ENCODE results near the gene RNF2. TPM values are rescaled to one million over a fixed set of nuclear protein-coding genes. Genes with fewer than 3 reads are reported as not detected.

RNF2 gene
- total RNA-seq, 1 donor from 2014 or later: 17.2 TPM

GRCh38 chr1:185080422-185080821, 35.1 kb downstream of the RNF2 start:
- no peak for DNase-seq (ENCODE audit: low spot score)
- intact Hi-C loops (cut with DNase I): no loop called here

- no peak for DNase-seq (ENCODE audit: low spot score)
- intact Hi-C loops (cut with DNase I): no loop called here
Observed at GRCh38 chr1:185083818-185084217, 38.5 kb downstream of the RNF2 start.

GRCh38 chr1:185087101-185087500, 41.7 kb downstream of the RNF2 start:
- DNase-seq (ENCODE audit: low spot score): no peak

GRCh38 chr1:185087746-185088145, 42.4 kb downstream of the RNF2 start:
- DNase-seq (ENCODE audit: low spot score): no peak
- intact Hi-C loops (cut with DNase I): no loop called here

More at GRCh38 chr1:185087101-185087500, 41.7 kb downstream of the RNF2 start:
- intact Hi-C loops (cut with DNase I): no loop called here

- intact Hi-C loops (cut with DNase I): no loop called here
Observed at GRCh38 chr1:185091480-185091879, 46.1 kb downstream of the RNF2 start.

GRCh38 chr1:185094761-185095160, 49.4 kb downstream of the RNF2 start:
- intact Hi-C loops (cut with DNase I): no loop called here
- no peak for DNase-seq (ENCODE audit: low spot score)

More at GRCh38 chr1:185091480-185091879, 46.1 kb downstream of the RNF2 start:
- DNase-seq (ENCODE audit: low spot score): no peak

GRCh38 chr1:185096531-185096930, 51.2 kb downstream of the RNF2 start:
- intact Hi-C loops (cut with DNase I): no loop called here
- no peak for DNase-seq (ENCODE audit: low spot score)

- DNase-seq (ENCODE audit: low spot score): no peak
- intact Hi-C loops (cut with DNase I): no loop called here
Observed at GRCh38 chr1:185104083-185104482, 58.7 kb downstream of the RNF2 start.

- DNase-seq (ENCODE audit: low spot score): no peak
- intact Hi-C loops (cut with DNase I): no loop called here
Observed at GRCh38 chr1:185105121-185105520, 59.8 kb downstream of the RNF2 start.

- no peak for DNase-seq (ENCODE audit: low spot score)
- intact Hi-C loops (cut with DNase I): no loop called here
Observed at GRCh38 chr1:185108321-185108720, 63.0 kb downstream of the RNF2 start.

GRCh38 chr1:185110145-185110544, 64.8 kb downstream of the RNF2 start:
- DNase-seq (ENCODE audit: low spot score): no peak
- intact Hi-C loops (cut with DNase I): no loop called here

GRCh38 chr1:185111873-185112272, 66.5 kb downstream of the RNF2 start:
- DNase-seq (ENCODE audit: low spot score): no peak
- intact Hi-C loops (cut with DNase I): no loop called here

- DNase-seq (ENCODE audit: low spot score): no peak
- intact Hi-C loops (cut with DNase I): no loop called here
Observed at GRCh38 chr1:185112356-185112755, 67.0 kb downstream of the RNF2 start.

- intact Hi-C loops (cut with DNase I): no loop called here
- DNase-seq (ENCODE audit: low spot score): no peak
Observed at GRCh38 chr1:185129708-185130107, 84.3 kb downstream of the RNF2 start.

GRCh38 chr1:185132534-185132933, 87.2 kb downstream of the RNF2 start:
- DNase-seq (ENCODE audit: low spot score): no peak
- intact Hi-C loops (cut with DNase I): no loop called here

GRCh38 chr1:185137896-185138545, 92.7 kb downstream of the RNF2 start:
- DNase-seq (ENCODE audit: low spot score): no peak
- intact Hi-C loops (cut with DNase I): no loop called here

- intact Hi-C loops (cut with DNase I): no loop called here
- DNase-seq (ENCODE audit: low spot score): no peak
Observed at GRCh38 chr1:185139246-185139645, 93.9 kb downstream of the RNF2 start.

- no peak for DNase-seq (ENCODE audit: low spot score)
- intact Hi-C loops (cut with DNase I): no loop called here
Observed at GRCh38 chr1:185144233-185144632, 98.9 kb downstream of the RNF2 start.

GRCh38 chr1:185151215-185151614, 105.9 kb downstream of the RNF2 start:
- intact Hi-C loops (cut with DNase I): no loop called here
- DNase-seq (ENCODE audit: low spot score): no peak

All from cardiac septum (tissue), 1 donor.